A204.1 (cell line): ENCODE results near the gene ALDH3B2.
"Not testable (repeated sequence)": the region's sequence is repeated elsewhere in the genome, so short reads cannot be mapped to it uniquely, and the experiment has no call there.

Experiments used
- FAIRE-seq: peaks from 2 replicates; lab custom pipeline; 2012; peaks lifted over from hg19 to GRCh38; lab: Jason Lieb, UNC

The ALDH3B2 gene, protein sequence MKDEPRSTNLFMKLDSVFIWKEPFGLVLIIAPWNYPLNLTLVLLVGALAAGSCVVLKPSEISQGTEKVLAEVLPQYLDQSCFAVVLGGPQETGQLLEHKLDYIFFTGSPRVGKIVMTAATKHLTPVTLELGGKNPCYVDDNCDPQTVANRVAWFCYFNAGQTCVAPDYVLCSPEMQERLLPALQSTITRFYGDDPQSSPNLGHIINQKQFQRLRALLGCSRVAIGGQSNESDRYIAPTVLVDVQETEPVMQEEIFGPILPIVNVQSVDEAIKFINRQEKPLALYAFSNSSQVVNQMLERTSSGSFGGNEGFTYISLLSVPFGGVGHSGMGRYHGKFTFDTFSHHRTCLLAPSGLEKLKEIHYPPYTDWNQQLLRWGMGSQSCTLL

DNA sequence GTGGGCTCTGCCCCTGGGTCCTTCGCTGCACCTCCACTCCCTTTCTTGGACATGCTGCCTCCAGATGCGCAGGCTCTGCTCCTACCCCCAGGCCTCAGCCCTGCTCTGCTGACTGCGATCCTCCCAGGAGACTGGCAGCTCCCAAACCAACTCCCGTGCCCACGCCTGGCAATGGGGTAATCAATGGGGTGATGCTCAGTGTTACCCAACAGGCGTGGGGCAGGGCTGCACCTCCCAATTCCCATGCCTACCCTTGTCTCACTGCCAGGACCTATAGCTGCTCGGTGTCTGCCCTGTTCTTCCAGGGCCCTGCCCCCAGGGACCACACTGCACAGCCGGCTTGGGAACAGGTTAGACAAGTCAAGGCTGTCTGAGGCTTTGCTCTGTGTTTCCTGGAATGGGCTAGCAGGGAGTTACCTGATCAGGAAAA lies at the start of gene ALDH3B2:
Gene ALDH3B2 (minus strand): TSS at position 182 of the 430 bp plus-strand sequence. CDS start 7,688 bp downstream, outside the sequence.
- no peak for FAIRE-seq

DNA sequence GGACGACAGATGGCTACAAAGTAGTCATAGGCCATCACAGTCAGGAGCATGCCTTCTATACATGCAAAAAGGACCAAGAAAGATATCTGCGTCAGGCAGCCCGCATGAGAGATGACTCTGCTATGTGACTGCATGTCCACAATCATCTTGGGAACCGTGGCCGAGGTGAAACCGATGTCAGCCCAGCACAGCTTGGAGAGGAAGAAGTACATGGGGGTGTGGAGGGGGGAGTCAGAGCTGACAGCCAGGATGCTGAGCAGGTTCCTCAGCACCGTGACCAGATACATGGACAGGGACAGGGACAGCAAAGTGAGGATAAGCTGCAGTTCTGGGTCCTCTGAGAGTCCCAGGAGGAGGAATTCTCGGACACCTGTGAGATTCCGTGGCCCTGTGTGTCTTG lies 48.6 kb upstream of the ALDH3B2 start:
- not testable (repeated sequence) for FAIRE-seq

GRCh38 chr11:67716226-67716625 lies 41.8 kb upstream of the ALDH3B2 start:
- not testable (repeated sequence) for FAIRE-seq

GRCh38 chr11:67715801-67716200 lies 41.4 kb upstream of the ALDH3B2 start:
- FAIRE-seq = not testable (repeated sequence)

DNA sequence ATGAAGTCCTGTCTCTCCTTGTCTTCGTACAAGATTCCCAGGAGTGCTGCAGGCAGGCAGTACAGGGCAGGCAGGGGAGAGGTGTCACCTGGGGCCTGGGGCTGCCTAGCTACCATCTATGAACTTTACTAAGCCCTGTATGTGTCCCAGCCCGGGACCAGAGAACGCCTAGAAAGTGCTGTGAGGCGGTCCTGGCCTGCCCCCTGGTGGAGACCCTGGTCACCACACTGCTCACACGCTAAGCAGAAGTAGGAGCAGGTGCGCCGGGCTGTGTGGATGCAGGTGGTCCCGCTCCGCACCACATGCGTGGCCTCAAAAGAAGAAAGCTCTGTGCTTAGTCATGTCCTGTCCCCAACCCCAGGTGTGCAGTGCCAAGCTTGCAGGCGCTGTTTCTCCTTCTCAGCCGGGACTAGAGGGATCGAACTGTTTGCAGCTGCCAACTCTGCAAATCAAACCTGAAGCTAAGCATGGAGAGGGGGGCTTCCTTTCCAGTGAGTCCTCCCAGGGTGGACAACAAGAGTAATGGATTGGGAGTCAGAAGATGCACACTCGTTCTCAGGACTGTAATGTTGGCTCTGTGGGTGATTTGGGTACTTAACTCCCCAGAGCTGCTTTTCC lies 39.6 kb upstream of the ALDH3B2 start:
- not testable (repeated sequence) for FAIRE-seq

DNA sequence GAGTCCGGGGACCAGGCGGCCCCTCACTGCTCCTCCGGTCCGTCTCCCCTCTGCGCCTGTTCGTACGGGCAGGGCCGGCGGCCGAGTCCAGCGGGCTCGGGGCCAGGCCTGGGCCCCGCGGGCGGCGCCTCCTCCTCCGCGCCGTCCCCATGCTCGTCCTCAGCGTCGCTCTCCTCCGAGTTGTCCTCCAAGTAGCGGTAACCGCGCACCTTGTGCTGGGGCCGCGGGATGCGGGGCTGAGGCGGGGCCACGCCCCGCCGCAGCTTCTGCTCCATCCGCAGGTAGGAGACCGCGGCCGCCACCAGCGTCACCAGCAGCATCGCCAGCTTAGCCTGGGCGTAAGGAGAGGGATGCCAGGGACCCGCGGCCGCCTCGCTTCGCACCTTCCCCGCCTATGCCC lies 37.3 kb upstream of the ALDH3B2 start:
- not testable (repeated sequence) for FAIRE-seq

- FAIRE-seq = not testable (repeated sequence)
These were observed 36.8 kb upstream of the ALDH3B2 start for GRCh38 chr11:67711212-67711611.

GRCh38 chr11:67709806-67710205 lies 35.4 kb upstream of the ALDH3B2 start:
- not testable (repeated sequence) for FAIRE-seq

- FAIRE-seq = no peak
These were observed 30.8 kb upstream of the ALDH3B2 start for GRCh38 chr11:67705264-67705663.

DNA sequence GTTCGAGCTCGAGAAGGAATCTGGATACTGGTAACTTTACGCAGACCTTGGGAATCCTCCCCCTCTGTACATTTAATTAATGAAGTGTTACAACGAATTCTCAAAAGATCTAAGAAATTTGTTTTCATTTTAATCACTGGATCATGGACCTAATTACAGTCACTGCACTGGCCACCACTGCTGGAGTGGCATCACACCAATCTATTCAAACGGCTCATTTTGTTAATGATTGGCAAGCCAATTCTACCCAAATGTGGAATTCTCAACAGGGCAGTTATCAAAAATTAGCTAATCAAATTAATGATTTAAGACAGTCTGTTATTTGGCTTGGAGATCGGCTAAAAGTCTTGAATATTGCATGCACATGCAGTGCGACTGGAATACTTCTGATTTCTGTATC lies 30.1 kb upstream of the ALDH3B2 start:
- no peak for FAIRE-seq

DNA sequence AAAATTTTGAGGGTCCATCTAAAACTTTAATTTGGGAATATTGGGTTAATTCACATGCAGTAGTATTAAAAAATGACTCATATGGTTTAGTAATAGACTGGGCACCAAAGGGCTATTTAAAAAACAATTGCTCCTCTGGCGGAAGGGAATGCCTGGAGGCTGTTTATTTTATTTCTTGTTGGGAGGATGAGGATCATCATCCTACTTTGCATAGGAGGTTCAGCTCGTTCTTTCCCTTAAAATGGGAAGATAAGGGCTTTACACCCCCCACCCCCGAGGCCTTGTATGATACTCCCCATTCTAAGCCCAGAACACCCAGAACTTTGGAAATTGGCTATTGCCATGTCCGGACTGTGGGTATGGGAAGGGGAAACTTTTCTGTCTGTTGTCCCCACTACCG lies 29.3 kb upstream of the ALDH3B2 start:
- FAIRE-seq = not testable (repeated sequence)

DNA sequence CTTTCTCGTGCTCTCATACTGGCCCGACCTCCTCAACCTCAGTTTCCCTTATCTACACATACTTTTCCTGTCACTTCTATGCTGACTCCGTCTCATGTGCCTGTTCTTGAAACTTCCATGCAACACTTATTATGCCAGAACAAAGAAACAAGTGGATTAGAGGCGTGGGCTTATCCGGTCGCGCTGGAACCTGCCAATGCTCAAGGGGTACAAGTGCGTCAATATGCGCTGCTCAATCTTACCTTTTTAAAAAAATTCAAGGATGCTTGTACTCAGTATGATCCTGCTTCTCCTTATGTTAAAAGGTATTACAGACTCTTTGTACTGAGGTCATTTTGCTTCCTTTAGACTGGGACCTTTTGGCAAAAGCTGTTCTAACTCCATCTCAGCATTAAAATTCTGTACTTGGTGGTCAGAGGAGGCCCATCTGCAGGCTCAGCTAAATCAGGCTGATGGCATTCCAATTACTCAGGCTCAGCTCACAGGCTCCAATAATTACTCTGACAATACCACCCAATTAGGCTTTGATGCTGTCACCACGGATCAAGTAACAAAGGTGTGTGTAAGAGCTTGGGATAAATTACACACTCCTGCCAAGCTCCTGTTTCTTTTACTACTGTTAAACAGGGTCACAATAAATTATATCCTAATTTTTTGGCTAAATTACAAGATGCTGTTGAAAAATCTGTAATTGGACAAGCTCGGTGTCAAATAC lies 26.3 kb upstream of the ALDH3B2 start:
- no peak for FAIRE-seq

GRCh38 chr11:67700141-67700540 lies 25.7 kb upstream of the ALDH3B2 start:
- no peak for FAIRE-seq

- no peak for FAIRE-seq
These were observed 25.1 kb upstream of the ALDH3B2 start for GRCh38 chr11:67699521-67699920.

DNA sequence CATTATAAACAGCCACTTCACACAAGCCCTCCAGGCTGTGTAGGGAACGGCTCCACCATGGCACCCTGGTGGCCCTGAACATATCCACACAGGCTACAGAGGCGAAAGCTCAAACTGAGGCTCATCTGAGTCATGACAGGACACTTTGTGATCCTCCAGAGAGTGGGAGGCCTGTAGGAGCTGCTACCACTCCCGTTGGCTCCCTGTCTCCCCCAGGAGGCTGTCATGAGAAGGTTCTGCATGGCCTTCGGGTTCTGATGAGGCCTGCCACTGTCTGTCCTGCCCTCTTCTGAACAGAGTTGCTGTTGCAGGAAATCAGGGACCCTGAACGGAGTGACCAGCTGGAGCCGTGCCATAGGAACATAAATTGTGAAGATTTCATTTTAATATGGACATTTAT lies 23.8 kb upstream of the ALDH3B2 start:
- no peak for FAIRE-seq

GRCh38 chr11:67697846-67698245 lies 23.4 kb upstream of the ALDH3B2 start:
- FAIRE-seq = no peak

DNA sequence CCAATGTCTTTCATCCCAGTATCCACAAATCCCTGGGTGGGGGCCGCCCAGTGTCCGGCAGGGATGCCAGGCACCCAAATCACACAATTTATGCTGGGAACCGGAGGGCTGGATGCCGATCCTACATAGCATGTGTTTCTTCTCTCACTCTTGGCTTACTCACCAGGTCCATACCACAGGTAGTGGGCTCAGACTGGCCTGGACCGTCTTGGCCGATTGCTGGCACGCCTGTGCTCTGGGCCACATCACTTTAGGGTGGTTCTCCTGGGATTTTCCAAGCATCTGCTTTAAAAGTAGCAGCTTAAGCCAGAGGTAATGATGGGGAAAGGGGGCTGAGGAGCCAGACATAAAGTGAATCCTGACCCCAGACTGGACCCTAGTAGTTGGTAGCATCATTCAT lies 22.6 kb upstream of the ALDH3B2 start:
- no peak for FAIRE-seq

- FAIRE-seq = no peak
These were observed 21.2 kb upstream of the ALDH3B2 start for GRCh38 chr11:67695606-67696005.

DNA sequence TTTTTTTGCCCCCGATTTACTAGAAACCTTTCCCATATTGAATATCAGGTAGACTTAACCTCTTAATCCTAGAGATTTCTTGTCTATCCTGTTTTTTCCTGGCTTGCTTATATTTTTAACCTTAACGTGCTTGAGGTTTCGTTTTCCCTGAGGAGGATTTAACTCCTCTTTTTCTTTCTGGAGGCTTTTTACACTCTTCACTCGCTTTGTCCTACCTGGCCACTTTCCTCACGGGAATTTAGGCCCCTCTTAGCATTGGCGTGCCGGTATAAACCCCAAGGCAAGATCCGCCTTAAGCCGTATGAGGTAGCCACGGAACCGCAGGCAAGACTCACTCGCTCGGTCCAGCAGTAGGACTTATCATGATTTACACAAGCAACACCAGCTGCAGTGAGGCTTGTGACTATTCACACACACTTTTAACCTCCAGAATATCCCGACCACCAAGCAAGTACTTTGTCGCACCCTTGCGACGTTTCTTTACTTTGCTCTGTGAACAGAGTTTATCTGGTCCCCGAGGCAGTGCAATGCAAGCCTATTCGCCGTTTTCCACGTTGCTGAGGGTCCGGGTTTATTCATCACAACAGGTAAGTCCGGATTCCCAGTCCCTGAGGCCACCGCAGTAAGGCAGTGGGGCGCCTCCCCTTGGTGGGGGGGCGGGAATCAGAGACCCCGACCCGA lies 20.6 kb upstream of the ALDH3B2 start:
- FAIRE-seq = no peak

DNA sequence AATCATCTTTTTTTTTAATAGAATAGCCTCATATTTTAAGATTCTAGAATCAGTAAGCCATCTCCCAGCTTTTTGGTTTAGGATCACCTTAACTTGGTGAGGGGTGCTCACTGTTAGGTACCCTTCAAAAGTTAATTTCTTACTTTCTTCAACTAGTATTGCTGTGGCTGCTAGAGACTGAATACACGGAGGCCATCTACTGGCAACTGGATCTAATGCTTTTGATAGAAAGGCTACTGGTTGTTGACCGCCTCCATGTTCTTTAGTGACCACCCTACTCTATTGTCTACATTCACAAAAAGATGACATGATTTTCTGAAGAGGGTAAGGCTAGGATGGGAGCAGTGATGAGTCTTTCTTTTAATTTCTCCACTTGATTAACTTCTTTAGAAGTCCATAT lies 16.7 kb upstream of the ALDH3B2 start:
- no peak for FAIRE-seq

DNA sequence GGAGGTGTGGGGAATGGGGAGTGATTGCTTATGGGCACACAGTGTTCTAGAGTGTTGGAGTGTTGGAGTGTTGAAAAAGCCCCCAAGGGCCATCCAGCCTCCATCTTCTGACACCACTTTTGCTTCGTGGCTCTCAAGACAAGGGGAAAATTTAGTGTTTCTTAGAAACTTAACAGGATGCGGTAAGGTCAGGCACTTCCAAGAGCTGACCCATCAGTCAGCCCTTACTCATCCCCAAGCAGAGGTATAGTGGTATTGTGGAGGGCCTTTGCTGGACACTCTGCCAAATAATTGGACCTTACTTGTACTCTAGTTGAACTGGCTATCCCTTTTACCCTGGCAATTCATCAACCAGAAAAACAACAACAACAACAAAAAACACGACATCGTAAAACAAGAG lies 14.8 kb upstream of the ALDH3B2 start:
- no peak for FAIRE-seq

DNA sequence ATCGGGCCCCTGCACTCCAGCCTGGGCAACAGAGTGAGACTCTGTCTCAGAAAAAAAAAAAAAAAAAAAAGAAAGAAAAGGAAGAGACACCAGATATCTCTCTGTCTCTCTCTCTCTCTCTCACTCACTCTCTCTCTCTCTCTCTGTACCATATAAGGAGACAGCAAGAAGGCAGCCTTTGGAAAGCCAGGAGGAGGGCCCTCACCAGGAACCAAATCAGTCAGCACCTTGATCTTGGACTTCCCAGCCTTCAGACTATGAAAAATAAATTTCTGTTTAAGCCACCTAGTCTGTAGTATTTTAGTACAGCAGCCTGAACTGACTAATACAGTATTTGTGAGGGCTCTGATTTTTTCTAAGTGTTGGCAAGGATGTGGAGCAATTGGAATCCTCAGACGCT lies 13.6 kb upstream of the ALDH3B2 start:
- no peak for FAIRE-seq
